Smooth muscle cell (in vitro differentiated cells): ENCODE results near the gene LRRC23. TPM values are rescaled to one million over a fixed set of nuclear protein-coding genes. Genes with fewer than 3 reads are reported as not detected.

ENCODE experiments used
- DNase-seq: peaks from one replicate; lab custom pipeline; 2025; ENCODE audit not compliant: unreplicated experiment; lab: John Stamatoyannopoulos, UW
- H2AFZ ChIP-seq: fragments of 200-600 bp; sonication (generic); 2 replicates; pipeline ENCODE4 v1.6.0; 2016; ENCODE audit warnings: antibody characterized with exemption, low read depth, mild to moderate bottlenecking
- H3F3A ChIP-seq: fragments of 200-600 bp; sonication (generic); 2 replicates; pipeline ENCODE4 v1.6.0; 2017; ENCODE audit warnings: antibody characterized with exemption, low read depth
- H3K27ac ChIP-seq: fragments of 200-600 bp; sonication (generic); 2 replicates; pipeline ENCODE4 v1.5.1; 2016; ENCODE audit warnings: low read depth, mild to moderate bottlenecking
- H3K27me3 ChIP-seq: fragments of 200-600 bp; sonication (generic); 2 replicates; pipeline ENCODE4 v1.6.1; 2016; ENCODE audit warnings: low read depth, mild to moderate bottlenecking
- H3K36me3 ChIP-seq: fragments of 200-600 bp; sonication (generic); 2 replicates; pipeline ENCODE4 v1.5.1; 2016; ENCODE audit warnings: low read depth
- H3K4me1 ChIP-seq: fragments of 200-600 bp; sonication (generic); 2 replicates; pipeline ENCODE4 v1.5.1; 2016; ENCODE audit warnings: low read depth
- H3K4me2 ChIP-seq: fragments of 200-600 bp; sonication (generic); 2 replicates; pipeline ENCODE4 v1.6.0; 2016; ENCODE audit warnings: mild to moderate bottlenecking
- H3K4me3 ChIP-seq: fragments of 200-600 bp; sonication (generic); 2 replicates; pipeline ENCODE4 v1.5.1; 2016; ENCODE audit warnings: mild to moderate bottlenecking
- H3K79me2 ChIP-seq: fragments of 200-600 bp; sonication (generic); 2 replicates; pipeline ENCODE4 v1.6.0; 2016; ENCODE audit warnings: low read depth, mild to moderate bottlenecking
- H3K9ac ChIP-seq: fragments of 200-600 bp; sonication (generic); 2 replicates; pipeline ENCODE4 v1.6.0; 2016; ENCODE audit warnings: low read depth
- H3K9me3 ChIP-seq: fragments of 200-600 bp; sonication (generic); replicated peaks from 2 replicates; pipeline ENCODE4 v1.5.1; 2016; ENCODE audit warnings: low read depth
- H4K20me1 ChIP-seq: fragments of 200-600 bp; sonication (generic); 2 replicates; pipeline ENCODE4 v1.6.0; 2016; ENCODE audit warnings: low read depth
- CTCF ChIP-seq: fragments of 200-600 bp; sonication (generic); IDR thresholded peaks from 2 replicates; pipeline ENCODE4 v1.5.1; 2017; ENCODE audit warnings: borderline replicate concordance, mild to moderate bottlenecking, antibody characterized with exemption; ENCODE audit not compliant: insufficient read depth, poor library complexity, severe bottlenecking
- WGBS: methylation state at CpG from one replicate; pipeline ENCODE4 v1.1.7; 2016; ENCODE audit warnings: low lambda C conversion rate; 5-methylcytosine and 5-hydroxymethylcytosine counted together
- polyA plus RNA-seq: library from polyadenylated mRNA; unstranded; fragments of >200 nt; fragmentation: Nextera tagmentation; extraction: Ambion mirVana; gene quantifications from 2 replicates; pipeline ENCODE4 v1.2.1, GENCODE V29; 2016
- total RNA-seq: library from RNA; depleted of rRNA; stranded (reverse); fragments of >200 nt; gene quantifications from 2 replicates; pipeline ENCODE4 v1.2.3, GENCODE V29; 2014

Gene LRRC23
- total and polyA plus RNA-seq, 2 experiments from 2014 or later: 14.2 to 19.5 TPM

DNA sequence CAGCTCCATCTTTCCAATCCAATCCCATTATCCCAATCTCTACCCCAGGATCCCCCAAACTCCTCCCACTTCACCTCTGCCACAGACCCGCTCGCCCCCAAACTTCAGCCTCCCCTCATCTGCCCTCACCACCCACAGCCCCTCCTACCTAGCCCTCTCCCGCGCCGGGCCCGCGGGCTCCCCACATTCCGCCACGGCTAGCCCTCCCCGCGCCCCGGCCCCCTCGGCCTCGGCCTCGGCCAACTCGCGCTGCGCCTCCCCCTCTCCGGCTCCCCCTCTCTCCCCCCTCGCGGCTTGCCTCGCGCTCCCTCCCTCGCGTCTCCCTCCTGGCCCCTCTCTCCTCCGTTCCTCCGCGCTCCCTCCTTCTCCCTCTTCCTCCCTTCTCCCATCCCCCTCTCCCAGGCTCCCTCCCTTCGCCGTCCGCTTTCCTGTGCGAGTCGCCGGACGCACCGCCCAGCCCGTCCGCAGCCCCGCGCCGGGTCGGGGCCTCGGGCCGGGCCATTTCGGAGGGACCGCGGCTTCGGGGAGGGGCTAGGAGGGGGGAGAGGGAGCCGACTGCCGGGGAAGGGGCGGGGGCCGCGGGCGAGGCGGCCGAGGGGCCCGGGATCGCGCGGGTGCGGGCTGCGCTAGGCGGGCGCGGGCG lies 22.9 kb downstream of the LRRC23 start, which contains the start of gene ATN1:
ATN1 (plus strand) TSS at position 581 of the 643 bp plus-strand sequence. CDS start 6,043 bp downstream, outside the sequence.
- Histone ChIP-seq H3K9ac (peak within 1 kb of the TSS; percentile 93), H3K36me3 (no peaks in the 10 kb centered on the region), H3K27ac (peak within 1 kb of the TSS; percentile 77), H3K9me3 (no peaks in the 10 kb centered on the region), H3K79me2 (peaks cover 55% of the 10 kb centered on the region), H4K20me1 (peaks cover 38% of the 10 kb centered on the region), H3K27me3 (no peaks in the 10 kb centered on the region), H2AFZ (peak within 1 kb of the TSS; percentile 67), H3F3A (peaks cover 20% of the 10 kb centered on the region), H3K4me2 (peak within 1 kb of the TSS; percentile 99), H3K4me3 (peak within 1 kb of the TSS; percentile 98), H3K4me1 (peaks cover 42% of the 10 kb centered on the region)
- no peak for TF ChIP-seq CTCF
- under 1% methylated on average over 21 of the region's 66 CpGs for WGBS
- DNase-seq: peak; percentile 55

DNA sequence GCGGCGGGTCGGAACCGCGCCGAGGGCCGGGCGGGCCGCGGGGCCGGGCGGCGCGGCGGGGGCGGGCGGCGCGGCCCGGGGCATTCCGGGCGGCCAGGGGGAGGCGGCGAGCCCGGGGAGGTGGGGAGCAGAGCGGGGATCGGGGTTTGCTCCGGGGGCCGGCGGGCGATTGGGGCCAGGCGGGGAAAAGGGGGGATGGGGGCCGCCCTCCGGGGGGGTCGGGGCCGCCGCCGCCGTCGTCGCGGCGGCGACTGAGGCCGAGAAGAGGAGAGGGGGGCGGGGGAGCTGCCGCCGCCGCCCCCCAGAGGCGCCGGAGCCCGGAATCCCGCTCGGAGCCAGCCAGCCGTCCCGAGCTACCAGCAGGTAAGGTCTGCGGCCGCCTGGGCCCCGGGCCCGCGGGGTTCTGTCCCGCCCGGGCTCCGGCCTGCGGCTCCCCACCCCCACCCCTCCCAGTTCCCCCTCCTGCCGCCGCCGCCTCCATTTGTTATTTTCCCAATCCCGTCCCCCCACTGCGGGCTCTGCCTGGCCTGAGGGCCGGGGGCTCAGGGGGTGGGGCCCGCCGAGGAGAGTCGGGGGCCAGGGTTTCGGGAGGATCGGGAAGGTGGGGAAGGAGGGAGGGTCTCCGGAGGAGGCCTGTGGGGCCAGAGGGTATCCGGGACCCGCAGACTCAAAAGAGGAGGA lies 23.5 kb downstream of the LRRC23 start:
- H3K27ac ChIP-seq: peak overlapping the region; percentile 67
- no peak for DNase-seq
- no peaks in the 10 kb centered on the region for H3K36me3 ChIP-seq
- H3K9ac ChIP-seq: peak overlapping the region; percentile 90
- TF ChIP-seq CTCF: no peak
- WGBS: 0% methylated on average over 7 of the region's 79 CpGs
- H3K79me2 ChIP-seq: peaks cover 62% of the 10 kb centered on the region
- no peaks in the 10 kb centered on the region for H3K27me3 ChIP-seq
- peak overlapping the region; percentile 99 for H3K4me2 ChIP-seq
- H3K9me3 ChIP-seq: no peaks in the 10 kb centered on the region
- peak overlapping the region; percentile 98 for H3K4me3 ChIP-seq
- H3K4me1 ChIP-seq: peaks cover 42% of the 10 kb centered on the region
- peaks cover 44% of the 10 kb centered on the region for H4K20me1 ChIP-seq
- no peak overlapping the region for H2AFZ ChIP-seq
- peaks cover 17% of the 10 kb centered on the region for H3F3A ChIP-seq

DNA sequence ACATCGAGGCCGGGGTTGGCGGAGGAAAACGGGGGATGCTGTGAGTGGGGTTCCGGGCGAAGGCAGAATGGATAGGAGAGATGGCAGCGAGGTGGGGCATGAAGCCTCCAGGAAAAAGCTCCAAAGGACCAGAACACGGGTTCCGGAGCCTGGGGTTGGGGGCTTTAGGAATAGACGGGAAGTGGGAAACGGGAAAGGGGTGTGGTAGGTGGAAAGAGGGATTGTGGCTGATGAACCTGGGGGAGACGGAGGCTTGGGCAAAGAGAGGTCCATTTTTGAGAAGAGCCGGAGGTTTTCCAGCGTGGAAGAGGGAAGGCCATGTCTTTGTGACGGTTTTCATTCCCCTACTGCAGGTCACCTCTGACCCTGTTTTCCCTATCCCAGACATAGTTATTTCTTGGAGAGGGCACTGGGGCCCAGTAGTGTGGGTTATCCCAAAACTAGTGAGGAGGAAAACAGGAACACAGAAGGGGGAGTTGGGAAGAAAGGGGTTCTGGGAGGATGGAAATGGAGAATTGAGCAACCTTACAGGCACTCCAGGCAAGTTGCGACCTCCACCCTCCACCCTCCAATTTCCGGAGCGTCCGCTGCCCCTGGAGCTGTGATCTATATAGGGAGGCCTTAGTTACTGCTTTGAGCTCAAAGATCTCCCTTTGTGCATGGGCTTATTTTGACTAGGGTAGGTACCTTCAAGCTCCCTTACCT lies 24.2 kb downstream of the LRRC23 start:
- peaks cover 68% of the 10 kb centered on the region for H3K79me2 ChIP-seq
- peak overlapping the region; percentile 98 for H3K4me3 ChIP-seq
- H3F3A ChIP-seq: peaks cover 17% of the 10 kb centered on the region
- TF ChIP-seq CTCF: no peak
- no peak for DNase-seq
- no peaks in the 10 kb centered on the region for H3K27me3 ChIP-seq
- H3K4me2 ChIP-seq: peak overlapping the region; percentile 99
- peaks cover 51% of the 10 kb centered on the region for H4K20me1 ChIP-seq
- peak overlapping the region; percentile 90 for H3K9ac ChIP-seq
- no peaks in the 10 kb centered on the region for H3K36me3 ChIP-seq
- H3K9me3 ChIP-seq: no peaks in the 10 kb centered on the region
- peak overlapping the region; percentile 67 for H3K27ac ChIP-seq
- H2AFZ ChIP-seq: no peak overlapping the region
- peaks cover 42% of the 10 kb centered on the region for H3K4me1 ChIP-seq
- WGBS: 1% methylated on average over 19 of the region's 19 CpGs
